Activated naive CD8-positive, alpha-beta T cell treated with anti-CD3 and anti-CD28 coated beads, Interleukin-2, amount 10 ng/mL, durations not matched to agents 7 days and 5 days (primary cell): ENCODE results near the gene CLC. TPM values are rescaled to one million over a fixed set of nuclear protein-coding genes. Genes with fewer than 3 reads are reported as not detected.

Source experiments
- ATAC-seq: fragments of 150-1000 bp; cut with Tn5 transposase; one replicate; pipeline ENCODE4 v1.10.0; 2021; ENCODE audit warnings: low read depth, moderate library complexity
- POLR2A ChIA-PET: fragments of 350-600 bp; sonication (Branson Sonifier 250); formaldehyde crosslinking; loops from one replicate; lab custom pipeline; 2021; ENCODE audit warnings: antibody characterized with exemption; lab: Charles Lee
- DNase-seq: peaks from one replicate; pipeline ENCODE4 v3.0.0; 2021
- H3K27ac Mint-ChIP-seq: one replicate; pipeline ENCODE4 v1.8.0; 2022; ENCODE audit warnings: mild to moderate bottlenecking, mixed read lengths
- H3K27me3 Mint-ChIP-seq: one replicate; pipeline ENCODE4 v1.8.0; 2022; ENCODE audit warnings: mild to moderate bottlenecking, moderate library complexity, mixed read lengths
- H3K36me3 Mint-ChIP-seq: one replicate; pipeline ENCODE4 v1.8.0; 2021; ENCODE audit warnings: mild to moderate bottlenecking, mixed read lengths
- H3K4me1 Mint-ChIP-seq: one replicate; pipeline ENCODE4 v1.8.0; 2021; ENCODE audit warnings: mixed read lengths
- H3K4me3 Mint-ChIP-seq: one replicate; pipeline ENCODE4 v1.8.0; 2022; ENCODE audit warnings: mild to moderate bottlenecking, moderate library complexity, mixed read lengths
- H3K9me3 Mint-ChIP-seq: one replicate; pipeline ENCODE4 v1.8.0; 2021; ENCODE audit warnings: mixed read lengths
- total RNA-seq, 2 experiments: library from RNA; stranded (reverse); gene quantifications; one replicate each; pipeline ENCODE4 v1.2.3, GENCODE V29; 2021

CLC gene
- total RNA-seq, 2 experiments from 2014 or later = not detected

GRCh38 chr19:39684267-39684666, 53.6 kb downstream of the CLC start:
- Mint-ChIP-seq H3K27me3 (peaks cover 4% of the 10 kb centered on the region), H3K27ac (no peak overlapping the region), H3K36me3 (peaks cover 9% of the 10 kb centered on the region), H3K9me3 (peaks cover 3% of the 10 kb centered on the region), H3K4me1 (peaks cover 13% of the 10 kb centered on the region), H3K4me3 (no peak overlapping the region)
- no peak for DNase-seq
- ATAC-seq = no peak
- POLR2A ChIA-PET = no interaction called here

GRCh38 chr19:39681416-39681815, 56.4 kb downstream of the CLC start:
- POLR2A ChIA-PET = no interaction called here
- ATAC-seq (no peak), DNase-seq (no peak)
- peaks cover 2% of the 10 kb centered on the region for H3K9me3 Mint-ChIP-seq
- peaks cover 4% of the 10 kb centered on the region for H3K27me3 Mint-ChIP-seq
- H3K36me3 Mint-ChIP-seq = peaks cover 6% of the 10 kb centered on the region
- no peak overlapping the region for H3K4me3 Mint-ChIP-seq
- no peak overlapping the region for H3K27ac Mint-ChIP-seq
- peaks cover 28% of the 10 kb centered on the region for H3K4me1 Mint-ChIP-seq

Other genes with a start within 250 kb of the CLC start
- gene DLL3, start 239.1 kb downstream of the CLC start, total RNA-seq = under 1 TPM; 0.19 to 0.23 TPM
- gene SELENOV, start 222.9 kb downstream of the CLC start, total RNA-seq = not detected
- 1 to 10 TPM; 6.3 to 7.0 TPM for gene EID2B, start 205.2 kb downstream of the CLC start, total RNA-seq
- 10 to 100 TPM; 17.5 to 20.7 TPM for gene EID2, start 197.9 kb downstream of the CLC start, total RNA-seq
- not detected for gene LGALS13, start 135.5 kb downstream of the CLC start, total RNA-seq
- gene LGALS16, start 82.1 kb downstream of the CLC start, total RNA-seq = not detected
- gene LGALS14, start 33.5 kb downstream of the CLC start, total RNA-seq = not detected
- not detected for gene LEUTX, start 40.8 kb upstream of the CLC start, total RNA-seq
- 10 to 100 TPM; 15.8 to 17.3 TPM for gene DYRK1B, start 96.1 kb upstream of the CLC start, total RNA-seq
- 100 to 1,000 TPM; 344 to 357 TPM for gene FBL, start 108.3 kb upstream of the CLC start, total RNA-seq
- 10 to 100 TPM; 13.1 to 14.0 TPM for gene FCGBP, start 196.6 kb upstream of the CLC start, total RNA-seq
- gene PSMC4, start 233.1 kb upstream of the CLC start, total RNA-seq = 10 to 100 TPM; 81.9 to 84.5 TPM